GM21526 (cell line): Measurements from ENCODE around the gene TUBB1.
A peak's percentile ranks its signal among the peaks of the same experiment; 100 is the strongest.
"Not testable (repeated sequence)": the region's sequence is repeated elsewhere in the genome, so short reads cannot be mapped to it uniquely, and the experiment has no call there.

ENCODE experiments used
- ATAC-seq: cut with Tn5 transposase; IDR thresholded peaks from one replicate; pipeline ENCODE4 v1.9.1; 2021; ENCODE audit warnings: moderate library complexity; ENCODE audit not compliant: unreplicated experiment, low FRiP score

The TUBB1 gene

DNA sequence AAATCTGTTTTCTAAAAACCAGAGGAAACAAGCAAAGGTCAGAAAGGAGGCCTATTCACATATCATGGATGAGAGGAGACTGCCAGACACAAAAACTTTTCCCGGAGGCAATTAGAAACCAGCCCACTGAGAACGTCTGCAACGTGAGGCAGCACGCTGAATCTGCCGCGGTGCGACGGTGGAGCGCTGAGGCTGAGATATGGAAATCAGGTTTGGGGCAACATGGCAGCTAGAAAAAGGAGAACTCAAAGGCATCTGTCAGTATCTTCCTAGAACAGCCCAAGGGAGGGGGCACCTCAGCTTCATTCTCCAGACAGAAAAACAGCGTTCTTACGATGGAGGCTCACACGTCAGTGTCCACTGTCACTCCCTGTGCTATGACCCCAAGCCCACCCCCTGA, 18.2 kb downstream of the TUBB1 start:
- no peak for ATAC-seq

DNA sequence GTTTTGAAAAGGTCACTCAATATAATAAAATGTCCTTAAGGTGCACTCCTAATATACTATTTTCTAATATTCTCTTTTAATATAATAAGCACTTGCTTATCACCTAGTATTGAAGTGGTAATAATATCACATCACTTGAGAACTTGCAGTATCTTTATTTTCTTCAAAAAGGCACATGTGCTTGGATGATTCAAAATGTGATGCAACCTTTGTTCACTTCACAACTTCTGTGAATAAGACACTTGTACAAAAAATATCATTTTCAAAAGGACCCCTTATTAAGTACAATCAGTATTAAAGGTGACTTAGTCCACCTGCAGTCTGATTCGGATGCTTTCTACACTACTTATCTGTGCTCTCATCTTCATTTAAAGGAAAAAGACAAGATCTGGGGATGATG, 20.0 kb downstream of the TUBB1 start:
- ATAC-seq: no peak

DNA sequence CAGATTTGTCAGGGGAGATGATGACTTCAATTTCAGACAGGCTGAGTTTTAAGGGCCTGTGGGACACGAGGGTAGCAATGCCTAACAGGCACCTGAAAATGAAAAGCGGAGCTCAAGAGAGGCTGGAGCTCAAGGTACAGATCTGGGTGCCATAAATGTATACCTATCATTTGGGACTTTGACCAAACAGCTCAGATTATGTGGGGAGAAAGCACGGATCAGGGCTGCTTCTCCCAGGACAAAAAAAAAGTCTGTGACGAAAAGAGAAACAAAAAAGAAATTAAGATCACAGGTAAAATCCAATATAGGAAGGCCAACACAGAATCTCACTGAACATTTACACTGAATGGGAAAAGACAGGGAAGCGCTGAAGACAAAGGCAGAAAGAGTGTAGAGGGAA, 21.4 kb downstream of the TUBB1 start:
- no peak for ATAC-seq

- ATAC-seq: not testable (repeated sequence)
These were observed 22.3 kb downstream of the TUBB1 start for GRCh38 chr20:59041487-59041886.

- ATAC-seq: peak; percentile 31
These were observed 23.0 kb downstream of the TUBB1 start, which contains the start of gene PRELID3B for GRCh38 chr20:59042151-59042795. TSS of gene PRELID3B (minus strand) at chr20:59042786. CDS start at chr20:59042730, 56 bp downstream.

GRCh38 chr20:59042796-59043631, 23.8 kb downstream of the TUBB1 start:
- peak; percentile 86 for ATAC-seq

GRCh38 chr20:59043698-59044097, 24.5 kb downstream of the TUBB1 start:
- ATAC-seq: no peak

GRCh38 chr20:59044295-59044694, 25.1 kb downstream of the TUBB1 start:
- ATAC-seq: no peak

DNA sequence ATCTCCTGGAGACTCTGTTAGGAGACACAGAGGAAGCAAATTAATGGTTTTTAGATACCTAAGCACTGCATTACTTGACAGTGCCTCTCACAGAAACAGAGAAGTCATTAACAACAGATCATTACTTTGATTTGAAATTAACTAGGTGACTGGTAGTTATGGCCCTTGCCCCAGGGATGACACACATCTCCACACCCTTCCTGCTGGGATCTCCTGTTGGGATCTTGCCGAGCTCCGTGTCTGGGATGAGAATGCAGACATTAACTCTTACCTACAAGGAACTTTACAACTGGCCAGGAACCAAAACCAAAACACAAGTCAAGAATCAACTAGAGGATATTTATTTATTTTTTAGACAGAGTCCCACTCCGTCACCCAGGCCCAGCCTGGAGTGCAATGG, 25.6 kb downstream of the TUBB1 start:
- ATAC-seq: no peak

GRCh38 chr20:59046862-59047261, 27.6 kb downstream of the TUBB1 start:
- no peak for ATAC-seq

GRCh38 chr20:59047938-59048680, 28.9 kb downstream of the TUBB1 start:
- no peak for ATAC-seq

- no peak for ATAC-seq
These were observed 29.4 kb downstream of the TUBB1 start for GRCh38 chr20:59048681-59049030.

- ATAC-seq: no peak
These were observed 31.2 kb downstream of the TUBB1 start for GRCh38 chr20:59050437-59050836.

DNA sequence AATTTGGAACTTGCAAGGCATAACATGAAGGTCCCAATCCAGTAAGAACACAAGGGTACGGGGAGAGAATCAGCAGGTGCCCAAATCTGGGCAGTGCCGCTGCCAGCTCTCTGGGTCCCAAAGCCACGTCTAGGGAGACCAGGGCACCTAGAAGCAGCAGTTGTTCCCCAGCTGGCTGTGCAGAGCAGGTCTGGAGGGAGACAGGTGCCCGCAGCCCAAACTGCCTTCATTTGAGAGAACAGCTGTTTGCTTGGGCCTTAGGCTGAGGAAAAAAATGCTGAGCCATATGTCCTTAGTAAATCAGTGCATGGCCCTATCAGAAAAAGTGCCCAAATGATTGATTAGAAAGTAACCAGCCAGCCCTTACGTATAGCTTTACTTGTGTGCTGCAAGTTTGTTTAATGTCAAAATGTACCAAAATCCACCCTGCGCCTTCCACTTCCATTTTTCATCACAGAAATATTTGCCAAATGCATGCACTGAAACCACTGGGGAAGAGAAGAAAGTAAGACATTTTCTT, 32.5 kb downstream of the TUBB1 start:
- no peak for ATAC-seq

- ATAC-seq: no peak
These were observed 36.1 kb downstream of the TUBB1 start for GRCh38 chr20:59055302-59055701.

DNA sequence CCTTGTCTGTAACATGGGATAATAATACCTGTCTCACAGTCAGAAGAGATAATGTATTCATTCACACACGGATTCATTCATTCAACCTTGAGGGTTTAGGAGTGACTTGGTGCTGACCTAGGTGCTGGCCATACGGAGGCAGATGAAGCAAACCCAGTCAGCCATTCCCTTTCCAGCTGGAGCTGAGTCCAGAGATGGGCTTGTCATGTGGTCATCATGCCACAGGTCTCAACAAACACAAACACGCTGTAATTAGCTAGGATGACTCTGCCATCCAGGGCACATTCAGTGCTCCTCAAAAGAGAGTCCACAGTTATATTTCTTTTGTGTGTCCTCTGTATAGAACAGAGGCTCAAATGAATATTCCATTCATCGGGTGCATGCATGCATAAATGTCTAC, 42.9 kb downstream of the TUBB1 start:
- no peak for ATAC-seq

DNA sequence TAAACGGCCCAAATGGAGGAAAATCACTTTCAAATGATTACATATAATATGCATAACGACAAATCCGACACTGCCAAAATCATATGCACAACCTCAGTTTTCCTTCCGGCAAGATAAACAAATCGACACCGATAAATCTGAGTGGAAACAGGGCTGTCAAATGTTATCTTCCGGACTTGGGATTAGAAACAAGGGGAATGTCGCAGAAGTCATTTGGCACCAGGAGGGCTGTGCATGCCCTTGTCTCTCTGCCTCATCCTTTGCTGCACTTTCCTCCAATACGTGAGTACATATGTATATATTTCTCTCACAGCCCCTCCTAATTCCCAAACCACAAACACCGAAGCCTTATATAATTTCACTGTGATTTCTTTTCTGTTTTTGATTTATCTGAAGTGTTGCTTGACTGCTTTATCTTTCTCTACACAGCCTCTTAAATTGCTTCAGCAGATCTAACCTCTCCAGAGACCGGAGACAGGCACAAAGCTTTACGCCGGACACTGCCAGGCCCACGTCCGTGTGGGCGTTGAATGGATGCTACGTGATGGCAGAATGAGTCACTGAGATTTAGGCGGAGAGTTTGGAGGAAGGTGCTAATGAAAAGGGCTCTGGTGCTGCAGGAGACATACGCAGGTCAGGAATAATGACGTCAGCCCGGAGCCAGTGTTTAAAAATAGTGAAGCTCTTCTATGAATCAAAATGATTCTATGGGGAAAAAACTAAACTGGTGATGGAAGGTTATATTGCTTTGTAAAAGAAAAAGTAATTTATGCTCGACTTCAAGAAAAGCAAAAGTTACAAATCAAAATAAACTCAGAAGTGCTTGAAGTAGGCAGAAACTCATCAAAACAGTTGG, 44.4 kb downstream of the TUBB1 start:
- ATAC-seq: no peak

DNA sequence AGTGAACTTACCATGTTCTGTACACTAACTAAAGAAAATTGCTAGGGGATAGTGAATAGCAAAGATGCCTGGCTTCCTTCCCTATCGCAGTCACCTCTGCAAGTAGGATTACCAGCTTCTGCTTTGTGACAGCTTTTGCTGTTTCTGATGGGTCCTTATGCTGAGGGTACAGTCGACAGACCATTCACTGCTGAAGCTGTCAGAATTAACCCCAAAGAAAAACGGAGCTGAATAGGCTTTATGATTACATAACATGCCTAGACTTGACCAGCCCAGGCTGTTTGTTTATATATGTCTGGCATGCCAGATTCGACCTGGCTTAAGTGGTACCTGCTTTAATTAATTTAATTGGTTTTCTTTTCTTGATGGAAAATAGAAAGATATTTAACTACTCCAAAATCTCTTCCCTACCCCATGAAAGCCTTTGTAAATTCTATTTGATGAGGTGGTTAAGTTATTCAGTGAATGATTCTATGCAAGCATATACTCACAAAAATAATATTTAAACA, 45.0 kb downstream of the TUBB1 start:
- no peak for ATAC-seq

GRCh38 chr20:59068534-59068933, 49.3 kb downstream of the TUBB1 start:
- no peak for ATAC-seq

DNA sequence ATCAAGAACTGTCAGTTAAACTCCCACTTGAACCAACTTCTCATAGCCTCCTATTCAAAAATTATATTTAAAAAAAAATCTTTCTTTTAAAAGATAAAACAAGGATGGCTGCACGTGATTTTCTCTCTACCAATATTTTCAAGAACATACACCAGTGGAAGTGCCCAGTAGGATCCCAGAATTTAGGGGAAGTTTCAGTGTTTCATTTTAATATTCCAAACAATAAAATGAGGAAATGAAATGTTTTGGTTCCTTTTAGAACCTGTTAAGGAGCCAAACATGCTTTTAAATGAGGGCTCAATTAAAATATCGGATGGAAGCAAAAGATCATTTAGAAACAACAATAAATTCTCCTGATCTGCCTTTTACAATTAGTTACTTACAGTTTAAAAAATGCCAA, 49.8 kb downstream of the TUBB1 start:
- no peak for ATAC-seq
